Measurements from ENCODE around the gene SOCS6. TPM values are rescaled to one million over a fixed set of nuclear protein-coding genes. Genes with fewer than 3 reads are reported as not detected.

The SOCS6 gene
- total RNA-seq, 1 experiment from 2014 or later = 53.4 TPM

DNA sequence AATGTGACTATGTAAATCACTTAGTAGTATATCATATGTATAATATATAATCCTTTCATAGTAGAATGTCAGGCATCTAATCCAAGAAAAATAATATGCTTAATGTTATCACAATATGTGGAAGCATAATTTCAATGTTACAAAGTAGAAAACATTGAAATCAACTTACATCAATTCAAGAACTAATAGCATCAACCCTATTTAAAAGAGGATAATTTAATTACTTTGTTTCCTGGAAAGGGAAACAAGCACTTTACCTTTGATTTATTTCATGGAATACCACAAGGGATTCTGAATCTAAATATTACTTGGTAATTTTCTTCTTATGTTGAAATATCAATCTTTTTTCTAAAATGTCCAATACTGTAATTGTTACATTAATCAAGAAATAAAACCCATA is 30.6 kb upstream of the SOCS6 start:
- no peak for DNase-seq (ENCODE audit: low read depth, low spot score)
- Histone ChIP-seq H2AFZ (ENCODE audit: low read depth, low read length, poor library complexity, severe bottlenecking) (peak overlapping the region; percentile 6), H3K27me3 (ENCODE audit: insufficient read depth, low read length) (no peaks in the 10 kb centered on the region), H3K36me3 (ENCODE audit: control insufficient read depth in 1 of 2, insufficient read depth in 2 of 2, low read length in 2 of 2) (no peaks in the 10 kb centered on the region), H4K20me1 (ENCODE audit: insufficient read depth) (no peaks in the 10 kb centered on the region), H3K9ac (ENCODE audit: low read length) (no peak overlapping the region), H3K4me1 (ENCODE audit: control insufficient read depth in 1 of 2, insufficient read depth in 2 of 2, low read length in 2 of 2) (no peaks in the 10 kb centered on the region), H3K9me2 (ENCODE audit: insufficient read depth) (no peaks in the 10 kb centered on the region), H3K79me2 (ENCODE audit: insufficient read depth, low read length) (no peaks in the 10 kb centered on the region), H3K9me3 (ENCODE audit: control insufficient read depth in 1 of 2, insufficient read depth in 1 of 2, low read depth in 1 of 2, low read length in 2 of 2) (no peaks in the 10 kb centered on the region), H3K4me3 (replicated peaks in 1 of 2; ENCODE audit: low read depth in 1 of 2, low read length in 2 of 2) (no peak overlapping the region), H3K4me2 (ENCODE audit: low read length) (no peak overlapping the region), H3K27ac (ENCODE audit: low read depth, low read length) (no peak overlapping the region)
- intact Hi-C loops (cut with micrococcal nuclease) = no loop called here
- POLR2A ChIA-PET = no interaction called here
- TF ChIP-seq, protein P1, sequence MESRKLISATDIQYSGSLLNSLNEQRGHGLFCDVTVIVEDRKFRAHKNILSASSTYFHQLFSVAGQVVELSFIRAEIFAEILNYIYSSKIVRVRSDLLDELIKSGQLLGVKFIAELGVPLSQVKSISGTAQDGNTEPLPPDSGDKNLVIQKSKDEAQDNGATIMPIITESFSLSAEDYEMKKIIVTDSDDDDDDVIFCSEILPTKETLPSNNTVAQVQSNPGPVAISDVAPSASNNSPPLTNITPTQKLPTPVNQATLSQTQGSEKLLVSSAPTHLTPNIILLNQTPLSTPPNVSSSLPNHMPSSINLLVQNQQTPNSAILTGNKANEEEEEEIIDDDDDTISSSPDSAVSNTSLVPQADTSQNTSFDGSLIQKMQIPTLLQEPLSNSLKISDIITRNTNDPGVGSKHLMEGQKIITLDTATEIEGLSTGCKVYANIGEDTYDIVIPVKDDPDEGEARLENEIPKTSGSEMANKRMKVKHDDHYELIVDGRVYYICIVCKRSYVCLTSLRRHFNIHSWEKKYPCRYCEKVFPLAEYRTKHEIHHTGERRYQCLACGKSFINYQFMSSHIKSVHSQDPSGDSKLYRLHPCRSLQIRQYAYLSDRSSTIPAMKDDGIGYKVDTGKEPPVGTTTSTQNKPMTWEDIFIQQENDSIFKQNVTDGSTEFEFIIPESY (IDR thresholded peaks at IDR 0.05; ENCODE audit: extremely low read depth, insufficient replicate concordance, low read length) = no peak
- TF ChIP-seq SRF (IDR thresholded peaks at IDR 0.05; ENCODE audit: low read depth) = no peak
- TF ChIP-seq, protein P2, sequence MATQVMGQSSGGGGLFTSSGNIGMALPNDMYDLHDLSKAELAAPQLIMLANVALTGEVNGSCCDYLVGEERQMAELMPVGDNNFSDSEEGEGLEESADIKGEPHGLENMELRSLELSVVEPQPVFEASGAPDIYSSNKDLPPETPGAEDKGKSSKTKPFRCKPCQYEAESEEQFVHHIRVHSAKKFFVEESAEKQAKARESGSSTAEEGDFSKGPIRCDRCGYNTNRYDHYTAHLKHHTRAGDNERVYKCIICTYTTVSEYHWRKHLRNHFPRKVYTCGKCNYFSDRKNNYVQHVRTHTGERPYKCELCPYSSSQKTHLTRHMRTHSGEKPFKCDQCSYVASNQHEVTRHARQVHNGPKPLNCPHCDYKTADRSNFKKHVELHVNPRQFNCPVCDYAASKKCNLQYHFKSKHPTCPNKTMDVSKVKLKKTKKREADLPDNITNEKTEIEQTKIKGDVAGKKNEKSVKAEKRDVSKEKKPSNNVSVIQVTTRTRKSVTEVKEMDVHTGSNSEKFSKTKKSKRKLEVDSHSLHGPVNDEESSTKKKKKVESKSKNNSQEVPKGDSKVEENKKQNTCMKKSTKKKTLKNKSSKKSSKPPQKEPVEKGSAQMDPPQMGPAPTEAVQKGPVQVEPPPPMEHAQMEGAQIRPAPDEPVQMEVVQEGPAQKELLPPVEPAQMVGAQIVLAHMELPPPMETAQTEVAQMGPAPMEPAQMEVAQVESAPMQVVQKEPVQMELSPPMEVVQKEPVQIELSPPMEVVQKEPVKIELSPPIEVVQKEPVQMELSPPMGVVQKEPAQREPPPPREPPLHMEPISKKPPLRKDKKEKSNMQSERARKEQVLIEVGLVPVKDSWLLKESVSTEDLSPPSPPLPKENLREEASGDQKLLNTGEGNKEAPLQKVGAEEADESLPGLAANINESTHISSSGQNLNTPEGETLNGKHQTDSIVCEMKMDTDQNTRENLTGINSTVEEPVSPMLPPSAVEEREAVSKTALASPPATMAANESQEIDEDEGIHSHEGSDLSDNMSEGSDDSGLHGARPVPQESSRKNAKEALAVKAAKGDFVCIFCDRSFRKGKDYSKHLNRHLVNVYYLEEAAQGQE (IDR thresholded peaks at IDR 0.05; ENCODE audit: low read depth) = no peak
- no peak for TF ChIP-seq SP1 (IDR thresholded peaks at IDR 0.05; ENCODE audit: low read depth)
- TF ChIP-seq FOSL1 (IDR thresholded peaks at IDR 0.05; ENCODE audit: low read depth) = no peak
- no peak for TF ChIP-seq EZH2 (IDR thresholded peaks at IDR 0.05)
- no peak for TF ChIP-seq TCF7L2 (IDR thresholded peaks at IDR 0.05; ENCODE audit: borderline replicate concordance, extremely low read depth, insufficient read depth, insufficient read length)
- no peak for TF ChIP-seq POLR2A (IDR thresholded peaks at IDR 0.05; ENCODE audit: borderline replicate concordance, extremely low read depth, insufficient read depth, insufficient read length)
- TF ChIP-seq, protein P3, sequence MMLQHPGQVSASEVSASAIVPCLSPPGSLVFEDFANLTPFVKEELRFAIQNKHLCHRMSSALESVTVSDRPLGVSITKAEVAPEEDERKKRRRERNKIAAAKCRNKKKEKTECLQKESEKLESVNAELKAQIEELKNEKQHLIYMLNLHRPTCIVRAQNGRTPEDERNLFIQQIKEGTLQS (IDR thresholded peaks at IDR 0.05) = no peak
- no peak for TF ChIP-seq CEBPB (IDR thresholded peaks at IDR 0.05; ENCODE audit: low read depth)
- TF ChIP-seq EGR1 (IDR thresholded peaks at IDR 0.05; ENCODE audit: low read depth) = no peak
- TF ChIP-seq POLR2AphosphoS5 (IDR thresholded peaks at IDR 0.05; ENCODE audit: low read depth, low read length) = no peak
- TF ChIP-seq CBX3 (IDR thresholded peaks at IDR 0.05; ENCODE audit: low read depth) = no peak
- no peak for TF ChIP-seq YY1 (IDR thresholded peaks at IDR 0.05; ENCODE audit: extremely low read depth, insufficient replicate concordance, low read depth, low read length)
- TF ChIP-seq SIN3A (IDR thresholded peaks at IDR 0.05; ENCODE audit: low read depth) = no peak
- TF ChIP-seq EZH2phosphoT487 (IDR thresholded peaks at IDR 0.05; ENCODE audit: borderline replicate concordance) = no peak
- no peak for ATAC-seq
- RAD21 ChIA-PET (ENCODE audit: low non-redundant PET in 1 of 2, low total read pairs in 2 of 2, uncharacterized antibody in 2 of 2, unreplicated experiment in 2 of 2) = no interaction called here
- CTCF ChIA-PET = no interaction called here
- BruUV-seq (replicated peaks) = no TSS peak

All from HCT116 (cell line).